H1 (cell line): ENCODE measurements around the gene SCPEP1. TPM values are rescaled to one million over a fixed set of nuclear protein-coding genes. Genes with fewer than 3 reads are reported as not detected.

Source experiments
- CTCF ChIA-PET: fragments of 300-600 bp; sonication (Branson Sonifier 250); formaldehyde crosslinking; loops from one replicate; lab custom pipeline; 2021; ENCODE audit not compliant: partially characterized antibody; lab: Charles Lee
- POLR2A ChIA-PET: fragments of 300-600 bp; sonication (Branson Sonifier 250); formaldehyde crosslinking; loops from one replicate; lab custom pipeline; 2021; ENCODE audit warnings: inconsistent platforms; ENCODE audit not compliant: partially characterized antibody; lab: Charles Lee
- DNase-seq, 2 experiments: peaks; one replicate each; pipeline versions ENCODE4 v3.0.0 to v3.0.0-alpha.2; 2010 to 2022; ENCODE audit warnings: low spot score in 2 of 2, low read depth in 1 of 2, mixed read lengths in 1 of 2
- FAIRE-seq: peaks from 2 replicates; lab custom pipeline; 2011; peaks lifted over from hg19 to GRCh38; lab: Jason Lieb, UNC
- H2AFZ ChIP-seq: 2 replicates; pipeline ENCODE4 v1.8.1; 2012; ENCODE audit warnings: low read length, inconsistent platforms
- H2AK5ac ChIP-seq: 2 replicates; pipeline ENCODE4 v1.6.1; 2013; ENCODE audit warnings: low read depth, low read length
- H2BK120ac ChIP-seq: replicated peaks from 2 replicates; pipeline ENCODE3; 2013; ENCODE audit warnings: low read depth, low read length, inconsistent platforms
- H2BK12ac ChIP-seq: 2 replicates; pipeline ENCODE4 v1.6.1; 2013; ENCODE audit warnings: low read depth, low read length
- H2BK15ac ChIP-seq: 2 replicates; pipeline ENCODE4 v1.6.1; 2013; ENCODE audit warnings: low read length
- H2BK20ac ChIP-seq: 2 replicates; pipeline ENCODE4 v1.6.1; 2013; ENCODE audit warnings: low read length
- H2BK5ac ChIP-seq: 2 replicates; pipeline ENCODE4 v1.6.1; 2013; ENCODE audit warnings: low read depth, low read length
- H3K14ac ChIP-seq: 2 replicates; pipeline ENCODE4 v1.6.1; 2013; ENCODE audit warnings: inconsistent platforms; ENCODE audit not compliant: insufficient read length
- H3K18ac ChIP-seq: 2 replicates; pipeline ENCODE4 v1.6.1; 2013; ENCODE audit warnings: low read length; ENCODE audit errors: extremely low read depth
- H3K23ac ChIP-seq: 2 replicates; pipeline ENCODE4 v1.6.1; 2013; ENCODE audit warnings: inconsistent platforms; ENCODE audit not compliant: insufficient read length
- H3K23me2 ChIP-seq: 2 replicates; pipeline ENCODE4 v1.6.1; 2013; ENCODE audit warnings: low read depth, low read length
- H3K27ac ChIP-seq: 2 replicates; pipeline ENCODE4 v1.6.1; 2011; ENCODE audit warnings: low read depth, low read length, inconsistent platforms
- H3K27me3 ChIP-seq, 4 experiments: replicated peaks in 1 of 4; 1 replicate in 1 of 4; 2 replicates in 3 of 4; pipeline versions ENCODE4 v1.6.1 to v1.8.1; 2011 to 2013; ENCODE audit warnings: low read length in 3 of 4, mild to moderate bottlenecking in 3 of 4, inconsistent platforms in 2 of 4, mixed read lengths in 2 of 4, moderate library complexity in 1 of 4; ENCODE audit not compliant: control insufficient read depth in 3 of 4, insufficient read depth in 3 of 4; ENCODE audit errors: extremely low read depth in 1 of 4
- H3K36me3 ChIP-seq, 4 experiments: 2 replicates each; pipeline versions ENCODE4 v1.6.1 to v1.8.1; 2011 to 2013; ENCODE audit warnings: mild to moderate bottlenecking in 4 of 4, low read length in 3 of 4, moderate library complexity in 2 of 4, control low read depth in 1 of 4, inconsistent platforms in 1 of 4; ENCODE audit not compliant: insufficient read depth in 4 of 4, control insufficient read depth in 2 of 4
- H3K4ac ChIP-seq: replicated peaks from 2 replicates; pipeline ENCODE3; 2013; ENCODE audit warnings: low read length, low read depth, mixed read lengths, inconsistent platforms; ENCODE audit not compliant: insufficient read length
- H3K4me1 ChIP-seq, 4 experiments: replicated peaks in 1 of 4; 1 replicate in 1 of 4; 2 replicates in 3 of 4; pipeline versions ENCODE4 v1.6.1 to v1.8.1; 2011 to 2013; ENCODE audit warnings: low read length in 3 of 4, inconsistent platforms in 2 of 4, mixed read lengths in 1 of 4; ENCODE audit not compliant: insufficient read depth in 4 of 4, control insufficient read depth in 3 of 4
- H3K4me2 ChIP-seq, 2 experiments: 2 replicates each; pipeline versions ENCODE4 v1.6.1 to v1.8.1; 2011 to 2013; ENCODE audit warnings: low read depth in 2 of 2, low read length in 2 of 2, control low read depth in 1 of 2, inconsistent platforms in 1 of 2, mild to moderate bottlenecking in 1 of 2; ENCODE audit not compliant: insufficient read depth in 1 of 2
- H3K4me3 ChIP-seq, 4 experiments: fragments of 200-600, 300-600 bp in 1 of 4; sonication (generic), shearing (Covaris generic), sonication (Bioruptor Twin) in 1 of 4; 2 replicates each; pipeline versions ENCODE4 v1.5.1 to v1.8.1; 2011 to 2016; ENCODE audit warnings: low read length in 4 of 4, low read depth in 3 of 4, control low read depth in 2 of 4, inconsistent platforms in 2 of 4, mild to moderate bottlenecking in 2 of 4, mixed read lengths in 1 of 4, moderate library complexity in 1 of 4; ENCODE audit not compliant: insufficient read depth in 2 of 4; ENCODE audit errors: extremely low read depth in 1 of 4
- H3K56ac ChIP-seq: replicated peaks from 2 replicates; pipeline ENCODE3; 2013; ENCODE audit warnings: low read depth, mild to moderate bottlenecking, mixed read lengths, low read length, inconsistent platforms; ENCODE audit not compliant: insufficient read length
- H3K79me1 ChIP-seq: 2 replicates; pipeline ENCODE4 v1.6.1; 2013; ENCODE audit warnings: low read depth, low read length, control low read depth
- H3K79me2 ChIP-seq, 2 experiments: 2 replicates each; pipeline versions ENCODE4 v1.6.1 to v1.8.1; 2012 to 2013; ENCODE audit warnings: low read length in 2 of 2, mild to moderate bottlenecking in 2 of 2, inconsistent platforms in 1 of 2; ENCODE audit not compliant: insufficient read depth in 2 of 2, control insufficient read depth in 1 of 2
- H3K9ac ChIP-seq, 4 experiments: replicated peaks in 1 of 4; 1 replicate in 1 of 4; 2 replicates in 3 of 4; pipeline versions ENCODE4 v1.6.1 to v1.8.1; 2011 to 2013; ENCODE audit warnings: low read depth in 3 of 4, low read length in 3 of 4, control low read depth in 2 of 4, mild to moderate bottlenecking in 2 of 4, moderate library complexity in 2 of 4, inconsistent platforms in 1 of 4; ENCODE audit errors: extremely low read depth in 1 of 4
- H3K9me3 ChIP-seq, 2 experiments: 2 replicates each; pipeline versions ENCODE4 v1.6.1 to v1.8.1; 2012 to 2013; ENCODE audit warnings: mild to moderate bottlenecking in 2 of 2, moderate library complexity in 2 of 2, control low read depth in 1 of 2, inconsistent platforms in 1 of 2, low read depth in 1 of 2, low read length in 1 of 2, mixed read lengths in 1 of 2; ENCODE audit not compliant: insufficient read depth in 2 of 2
- H4K20me1 ChIP-seq, 2 experiments: replicated peaks in 1 of 2; 2 replicates each; pipeline versions ENCODE3 to v1.8.1; 2011 to 2013; ENCODE audit warnings: inconsistent platforms in 2 of 2, low read length in 2 of 2, mild to moderate bottlenecking in 1 of 2; ENCODE audit not compliant: insufficient read depth in 2 of 2, control insufficient read depth in 1 of 2
- H4K5ac ChIP-seq: 2 replicates; pipeline ENCODE4 v1.6.1; 2013; ENCODE audit warnings: low read length, low read depth, mixed read lengths, inconsistent platforms; ENCODE audit not compliant: insufficient read length
- H4K8ac ChIP-seq: 2 replicates; pipeline ENCODE4 v1.8.0; 2013; ENCODE audit warnings: mild to moderate bottlenecking, moderate library complexity, low read length, inconsistent platforms; ENCODE audit not compliant: insufficient read depth; ENCODE audit errors: extremely low read depth
- H4K91ac ChIP-seq: replicated peaks from 2 replicates; pipeline ENCODE3; 2013; ENCODE audit warnings: low read length, mixed read lengths, inconsistent platforms; ENCODE audit not compliant: insufficient read length
- ATF3 ChIP-seq: IDR thresholded peaks from 2 replicates; pipeline ENCODE4 v1.6.1; 2011; ENCODE audit warnings: low read depth, mild to moderate bottlenecking, low read length; ENCODE audit not compliant: insufficient read depth
- BACH1 ChIP-seq: IDR thresholded peaks from 2 replicates; pipeline ENCODE4 v1.6.1; 2012; ENCODE audit warnings: low read length, improper control_type of control experiment
- BRCA1 ChIP-seq: IDR thresholded peaks from 2 replicates; pipeline ENCODE4 v1.6.1; 2012; ENCODE audit warnings: low read depth, low read length, improper control_type of control experiment
- CBX8 ChIP-seq: fragments of 300-800, 300-1000 bp; sonication (generic); IDR thresholded peaks from 2 replicates; pipeline ENCODE4 v1.7.1; 2016; ENCODE audit warnings: low read depth, low read length, borderline replicate concordance
- CREB1 ChIP-seq: IDR thresholded peaks from 2 replicates; pipeline ENCODE4 v1.6.1; 2012; ENCODE audit warnings: inconsistent platforms
- CTBP2 ChIP-seq: IDR thresholded peaks from 2 replicates; pipeline ENCODE4 v1.7.0; 2011; ENCODE audit warnings: borderline replicate concordance, mild to moderate bottlenecking, moderate library complexity, mixed read lengths, low read length; ENCODE audit not compliant: insufficient read depth, insufficient read length
- EGR1 ChIP-seq: IDR thresholded peaks from 2 replicates; pipeline ENCODE4 v1.6.1; 2011; ENCODE audit warnings: low read depth, low read length, borderline replicate concordance
- JUND ChIP-seq: IDR thresholded peaks from 2 replicates; pipeline ENCODE4 v1.6.1; 2011; ENCODE audit warnings: mild to moderate bottlenecking, improper control_type of control experiment, low read length
- MAFK ChIP-seq: IDR thresholded peaks from 2 replicates; pipeline ENCODE4 v1.6.1; 2012; ENCODE audit warnings: low read depth, mild to moderate bottlenecking, improper control_type of control experiment, low read length
- MAX ChIP-seq: IDR thresholded peaks from 2 replicates; pipeline ENCODE4 v1.6.1; 2012; ENCODE audit warnings: inconsistent platforms
- RXRA ChIP-seq: IDR thresholded peaks from 2 replicates; pipeline ENCODE4 v1.6.1; 2011; ENCODE audit warnings: low read depth, mild to moderate bottlenecking, low read length, moderate library complexity; ENCODE audit not compliant: insufficient read depth
- SP2 ChIP-seq: IDR thresholded peaks from 2 replicates; pipeline ENCODE4 v1.6.1; 2012; ENCODE audit warnings: mild to moderate bottlenecking, low read length, inconsistent platforms
- TEAD4 ChIP-seq: IDR thresholded peaks from 2 replicates; pipeline ENCODE4 v1.6.1; 2012; ENCODE audit warnings: low read depth, low read length, inconsistent platforms, mixed read lengths
- WGBS, 2 experiments: shearing (Covaris generic) in 1 of 2; methylation state at CpG; one replicate each; pipeline versions ENCODE4 v1.1.6 to v1.1.7; 2013 to 2015; ENCODE audit warnings: low lambda C conversion rate in 2 of 2, mixed read lengths in 2 of 2, inconsistent platforms in 1 of 2, low coverage in 1 of 2, missing lambda C conversion rate in 1 of 2; ENCODE audit not compliant: insufficient replicate concordance in 2 of 2, insufficient coverage in 1 of 2, insufficient read length in 1 of 2; ENCODE audit errors: extremely low coverage in 1 of 2, missing lambda C conversion rate in 1 of 2; 5-methylcytosine and 5-hydroxymethylcytosine counted together
- polyA plus RNA-seq, 7 experiments: library from polyadenylated mRNA; depleted of rRNA in 3 of 7; stranded (reverse) in 5 of 7; unstranded in 2 of 7; fragments of >200 nt in 5 of 7; fragments of 200-250 nt in 2 of 7; gene quantifications; 1 replicate in 5 of 7; 2 replicates in 1 of 7; 4 replicates in 1 of 7; pipeline versions ENCODE4 v1.2.1 to v1.2.3, GENCODE V29; 2011 to 2013; ENCODE audit warnings: missing spikeins in 2 of 7, mixed read lengths in 2 of 7
- total RNA-seq: library from RNA; stranded (reverse); fragmentation: NEBNext Ultra II Directional; extraction: Animal tissue kit (Norgen Biotek cat#: 25700); gene quantifications from 2 replicates; pipeline ENCODE4 v1.2.1, GENCODE V29; 2021

The SCPEP1 gene
- total and polyA plus RNA-seq, 2 of the 8 experiments (the other 6 are each of a cell fraction or from before 2014, with no cell fraction given) = 30.7 to 52.6 TPM

- TF ChIP-seq CBX8 = no peak
- TF ChIP-seq TEAD4 = no peak
- TF ChIP-seq RXRA = no peak
- no peak for TF ChIP-seq BRCA1
- TF ChIP-seq MAX = no peak
- no peak for TF ChIP-seq BACH1
- no peak for TF ChIP-seq MAFK
- TF ChIP-seq SP2 = no peak
- no peak for TF ChIP-seq CTBP2
- TF ChIP-seq ATF3 = no peak
- no peak for TF ChIP-seq EGR1
- no peak for TF ChIP-seq JUND
- TF ChIP-seq CREB1 = no peak
- Histone ChIP-seq H2BK20ac (no peak overlapping the region), H4K20me1 (no peaks in the 10 kb centered on the region), H2AK5ac (no peak overlapping the region), H4K8ac (no peak overlapping the region; the same call in 1 of the 2 replicates), H3K14ac (no peak overlapping the region), H4K91ac (no peak overlapping the region), H3K4ac (no peak overlapping the region), H3K4me1 (peaks cover 0 to 8% (median under 1%) of the 10 kb centered on the region in 4 experiments; a peak in 3 of 7 replicates), H3K4me2 (0 out of 4 replicates have a peak overlapping the region, but pooled peaks of 1 of the 2 experiments have one; percentile 2), H2BK12ac (no peak overlapping the region), H3K79me1 (peaks cover 3% of the 10 kb centered on the region; the same call in 1 of the 2 replicates), H3K27me3 (no peaks in the 10 kb centered on the region), H3K18ac (no peak overlapping the region), H2BK120ac (no peak overlapping the region), H4K5ac (no peak overlapping the region), H3K9me3 (no peaks in the 10 kb centered on the region), H3K23ac (no peak overlapping the region), H3K9ac (no peak overlapping the region; a peak in 1 of 7 replicates), H2BK15ac (no peak overlapping the region), H2AFZ (no peak overlapping the region), H3K36me3 (peaks cover 0 to 10% (median 4%) of the 10 kb centered on the region in 4 experiments; a peak in 4 of 8 replicates), H3K79me2 (peaks cover 0 to 3% of the 10 kb centered on the region in 2 experiments; a peak in 1 of 4 replicates), H3K27ac (no peak overlapping the region), H3K4me3 (no peak overlapping the region), H2BK5ac (peak overlapping the region; percentile 32; the same call in 1 of the 2 replicates), H3K56ac (no peak overlapping the region), H3K23me2 (no peaks in the 10 kb centered on the region; the same call in 1 of the 2 replicates)
- FAIRE-seq (no peak), DNase-seq (no peak)
- ChIA-PET CTCF (interaction anchor here (1.2 to 2.0 kb wide), 2 partner anchors 16 to 28 kb away, joined by 5 to 9 read pairs; no protein-coding TSS in a partner anchor), POLR2A (interaction anchor here (0.9 kb wide), 1 partner anchor 33 kb away, joined by 3 read pairs; no protein-coding TSS in a partner anchor)
- WGBS, 2 experiments = 80% methylated on average over 8 of the region's 8 CpGs; no CpG with 5 or more reads in 1 of the 2 experiments
Observed at GRCh38 chr17:56982312-56982711, 4.4 kb downstream of the SCPEP1 start.
